Measurements from ENCODE around the gene GNLY.

Gene GNLY

DNA sequence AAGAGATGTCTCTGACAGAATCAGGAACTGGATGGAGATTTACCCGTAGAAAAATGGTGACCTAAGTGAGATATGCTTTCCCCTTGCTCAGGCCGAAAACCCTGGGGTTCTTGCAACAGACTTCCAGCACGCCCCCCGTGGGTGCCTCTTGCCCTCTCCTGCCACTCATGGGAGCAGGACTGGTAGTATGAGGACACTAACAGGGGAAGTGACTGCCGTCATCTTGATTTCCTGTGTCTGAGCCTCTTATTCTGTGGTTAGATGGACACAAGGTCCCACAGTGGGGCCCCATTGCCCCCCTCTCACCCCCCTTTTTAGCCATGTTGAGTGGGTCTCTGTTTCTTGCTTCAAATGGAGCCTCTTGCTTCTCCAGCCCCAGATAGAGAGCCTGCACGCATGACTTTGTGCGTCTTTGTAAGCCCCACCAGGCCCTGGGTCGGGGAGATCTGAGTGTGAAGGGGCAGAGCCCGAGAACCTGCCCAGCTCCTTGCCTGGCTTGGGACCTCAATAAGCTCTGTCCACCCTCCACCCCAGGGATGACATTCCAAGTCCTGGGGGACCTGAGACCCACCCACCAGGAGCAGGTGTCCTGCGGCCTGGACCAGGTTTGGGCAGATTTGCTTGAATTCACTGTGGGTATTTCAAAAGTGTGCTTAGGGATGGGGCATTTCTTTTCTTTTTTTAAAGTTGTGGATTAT lies 12.6 kb downstream of the GNLY start:
- Histone ChIP-seq H3K27ac (ENCODE audit: low read depth, low read length, poor library complexity, severe bottlenecking) (no peak overlapping the region), H3K27me3 (ENCODE audit: insufficient read depth, low read length) (peaks cover 5% of the 10 kb centered on the region), H3K9me2 (ENCODE audit: low read depth, low read length) (no peaks in the 10 kb centered on the region), H4K20me1 (ENCODE audit: insufficient read depth, low read length) (no peaks in the 10 kb centered on the region), H3K9me3 (ENCODE audit: low read length) (no peaks in the 10 kb centered on the region), H3K36me3 (ENCODE audit: insufficient read depth, low read length) (no peaks in the 10 kb centered on the region), H2AFZ (ENCODE audit: low read length) (no peak overlapping the region), H3F3A (ENCODE audit: insufficient read depth, low read length) (no peaks in the 10 kb centered on the region), H3K4me2 (ENCODE audit: low read length) (no peak overlapping the region), H3K4me1 (ENCODE audit: insufficient read depth, low read length, severe bottlenecking) (peaks cover 6% of the 10 kb centered on the region), H3K4me3 (ENCODE audit: low read depth, low read length, poor library complexity, severe bottlenecking) (no peak overlapping the region), H3K79me2 (ENCODE audit: insufficient read depth, low read length) (no peaks in the 10 kb centered on the region), H3K9ac (ENCODE audit: low read length) (no peak overlapping the region)
- TF ChIP-seq EZH2 (IDR thresholded peaks at IDR 0.05; ENCODE audit: borderline replicate concordance, low read length): no peak
- TF ChIP-seq, protein P1, sequence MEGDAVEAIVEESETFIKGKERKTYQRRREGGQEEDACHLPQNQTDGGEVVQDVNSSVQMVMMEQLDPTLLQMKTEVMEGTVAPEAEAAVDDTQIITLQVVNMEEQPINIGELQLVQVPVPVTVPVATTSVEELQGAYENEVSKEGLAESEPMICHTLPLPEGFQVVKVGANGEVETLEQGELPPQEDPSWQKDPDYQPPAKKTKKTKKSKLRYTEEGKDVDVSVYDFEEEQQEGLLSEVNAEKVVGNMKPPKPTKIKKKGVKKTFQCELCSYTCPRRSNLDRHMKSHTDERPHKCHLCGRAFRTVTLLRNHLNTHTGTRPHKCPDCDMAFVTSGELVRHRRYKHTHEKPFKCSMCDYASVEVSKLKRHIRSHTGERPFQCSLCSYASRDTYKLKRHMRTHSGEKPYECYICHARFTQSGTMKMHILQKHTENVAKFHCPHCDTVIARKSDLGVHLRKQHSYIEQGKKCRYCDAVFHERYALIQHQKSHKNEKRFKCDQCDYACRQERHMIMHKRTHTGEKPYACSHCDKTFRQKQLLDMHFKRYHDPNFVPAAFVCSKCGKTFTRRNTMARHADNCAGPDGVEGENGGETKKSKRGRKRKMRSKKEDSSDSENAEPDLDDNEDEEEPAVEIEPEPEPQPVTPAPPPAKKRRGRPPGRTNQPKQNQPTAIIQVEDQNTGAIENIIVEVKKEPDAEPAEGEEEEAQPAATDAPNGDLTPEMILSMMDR (IDR thresholded peaks at IDR 0.05; ENCODE audit: low read length): no peak

- H3K79me2 ChIP-seq (ENCODE audit: insufficient read depth, low read length): no peaks in the 10 kb centered on the region
- no peaks in the 10 kb centered on the region for H4K20me1 ChIP-seq (ENCODE audit: insufficient read depth, low read length)
- no peak for TF ChIP-seq EZH2 (IDR thresholded peaks at IDR 0.05; ENCODE audit: borderline replicate concordance, low read length)
- TF ChIP-seq, protein P1 (IDR thresholded peaks at IDR 0.05; ENCODE audit: low read length): peak; percentile 92
- H2AFZ ChIP-seq (ENCODE audit: low read length): no peak overlapping the region
- H3F3A ChIP-seq (ENCODE audit: insufficient read depth, low read length): no peaks in the 10 kb centered on the region
- H3K27ac ChIP-seq (ENCODE audit: low read depth, low read length, poor library complexity, severe bottlenecking): no peak overlapping the region
- no peak overlapping the region for H3K4me3 ChIP-seq (ENCODE audit: low read depth, low read length, poor library complexity, severe bottlenecking)
- no peaks in the 10 kb centered on the region for H3K9me3 ChIP-seq (ENCODE audit: low read length)
- H3K27me3 ChIP-seq (ENCODE audit: insufficient read depth, low read length): peaks cover 5% of the 10 kb centered on the region
- peaks cover 6% of the 10 kb centered on the region for H3K4me1 ChIP-seq (ENCODE audit: insufficient read depth, low read length, severe bottlenecking)
- no peak overlapping the region for H3K4me2 ChIP-seq (ENCODE audit: low read length)
- H3K9me2 ChIP-seq (ENCODE audit: low read depth, low read length): no peaks in the 10 kb centered on the region
- H3K9ac ChIP-seq (ENCODE audit: low read length): no peak overlapping the region
- H3K36me3 ChIP-seq (ENCODE audit: insufficient read depth, low read length): no peaks in the 10 kb centered on the region
Observed at GRCh38 chr2:85707304-85707703, 13.1 kb downstream of the GNLY start.

- Histone ChIP-seq H4K20me1 (ENCODE audit: insufficient read depth, low read length) (no peaks in the 10 kb centered on the region), H3K36me3 (ENCODE audit: insufficient read depth, low read length) (no peaks in the 10 kb centered on the region), H3K4me1 (ENCODE audit: insufficient read depth, low read length, severe bottlenecking) (peaks cover 6% of the 10 kb centered on the region), H3K27ac (ENCODE audit: low read depth, low read length, poor library complexity, severe bottlenecking) (no peak overlapping the region), H3K9ac (ENCODE audit: low read length) (no peak overlapping the region), H3F3A (ENCODE audit: insufficient read depth, low read length) (no peaks in the 10 kb centered on the region), H3K9me2 (ENCODE audit: low read depth, low read length) (no peaks in the 10 kb centered on the region), H2AFZ (ENCODE audit: low read length) (no peak overlapping the region), H3K79me2 (ENCODE audit: insufficient read depth, low read length) (no peaks in the 10 kb centered on the region), H3K9me3 (ENCODE audit: low read length) (no peaks in the 10 kb centered on the region), H3K4me3 (ENCODE audit: low read depth, low read length, poor library complexity, severe bottlenecking) (no peak overlapping the region), H3K27me3 (ENCODE audit: insufficient read depth, low read length) (peaks cover 5% of the 10 kb centered on the region), H3K4me2 (ENCODE audit: low read length) (no peak overlapping the region)
- no peak for TF ChIP-seq EZH2 (IDR thresholded peaks at IDR 0.05; ENCODE audit: borderline replicate concordance, low read length)
- TF ChIP-seq, protein P1 (IDR thresholded peaks at IDR 0.05; ENCODE audit: low read length): no peak
Observed at GRCh38 chr2:85708641-85709040, 14.5 kb downstream of the GNLY start.

Measured in OCI-LY1 (cell line).